ENCODE data around the gene MAGI1. TPM values are rescaled to one million over a fixed set of nuclear protein-coding genes. Genes with fewer than 3 reads are reported as not detected.

The MAGI1 gene
- total RNA-seq, 1 experiment from 2014 or later = 38.6 TPM

- TF ChIP-seq POLR2A (IDR thresholded peaks at IDR 0.05; ENCODE audit: borderline replicate concordance, extremely low read depth, insufficient read depth, insufficient read length) (no peak), SP1 (IDR thresholded peaks at IDR 0.05; ENCODE audit: low read depth) (no peak), SIN3A (IDR thresholded peaks at IDR 0.05; ENCODE audit: low read depth) (no peak), CBX3 (IDR thresholded peaks at IDR 0.05; ENCODE audit: low read depth) (no peak), YY1 (IDR thresholded peaks at IDR 0.05; ENCODE audit: extremely low read depth, insufficient replicate concordance, low read depth, low read length) (no peak), JUND (IDR thresholded peaks at IDR 0.05) (no peak), SRF (IDR thresholded peaks at IDR 0.05; ENCODE audit: low read depth) (no peak), EGR1 (IDR thresholded peaks at IDR 0.05; ENCODE audit: low read depth) (no peak), EZH2 (IDR thresholded peaks at IDR 0.05) (no peak), CTCF (IDR thresholded peaks at IDR 0.05 in 2 of 3, conservative IDR thresholded peaks at IDR 0.05 in 1 of 3; ENCODE audit: borderline replicate concordance in 1 of 3, insufficient read depth in 1 of 3, low read depth in 2 of 3, low read length in 2 of 3) (no peak), REST (IDR thresholded peaks at IDR 0.05; ENCODE audit: low read depth) (no peak), CEBPB (IDR thresholded peaks at IDR 0.05; ENCODE audit: low read depth) (no peak), ZNF274 (IDR thresholded peaks at IDR 0.05; ENCODE audit: low read depth, low read length) (no peak), POLR2AphosphoS5 (IDR thresholded peaks at IDR 0.05; ENCODE audit: low read depth, low read length) (no peak)
- TF ChIP-seq, protein P1, sequence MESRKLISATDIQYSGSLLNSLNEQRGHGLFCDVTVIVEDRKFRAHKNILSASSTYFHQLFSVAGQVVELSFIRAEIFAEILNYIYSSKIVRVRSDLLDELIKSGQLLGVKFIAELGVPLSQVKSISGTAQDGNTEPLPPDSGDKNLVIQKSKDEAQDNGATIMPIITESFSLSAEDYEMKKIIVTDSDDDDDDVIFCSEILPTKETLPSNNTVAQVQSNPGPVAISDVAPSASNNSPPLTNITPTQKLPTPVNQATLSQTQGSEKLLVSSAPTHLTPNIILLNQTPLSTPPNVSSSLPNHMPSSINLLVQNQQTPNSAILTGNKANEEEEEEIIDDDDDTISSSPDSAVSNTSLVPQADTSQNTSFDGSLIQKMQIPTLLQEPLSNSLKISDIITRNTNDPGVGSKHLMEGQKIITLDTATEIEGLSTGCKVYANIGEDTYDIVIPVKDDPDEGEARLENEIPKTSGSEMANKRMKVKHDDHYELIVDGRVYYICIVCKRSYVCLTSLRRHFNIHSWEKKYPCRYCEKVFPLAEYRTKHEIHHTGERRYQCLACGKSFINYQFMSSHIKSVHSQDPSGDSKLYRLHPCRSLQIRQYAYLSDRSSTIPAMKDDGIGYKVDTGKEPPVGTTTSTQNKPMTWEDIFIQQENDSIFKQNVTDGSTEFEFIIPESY (IDR thresholded peaks at IDR 0.05; ENCODE audit: extremely low read depth, insufficient replicate concordance, low read length) = no peak
- RAD21 ChIA-PET (ENCODE audit: low non-redundant PET in 1 of 2, low total read pairs in 2 of 2, uncharacterized antibody in 2 of 2, unreplicated experiment in 2 of 2) = no interaction called here
- H3K27me3 ChIP-seq (ENCODE audit: insufficient read depth, low read length) = no peaks in the 10 kb centered on the region
- no peak for DNase-seq (ENCODE audit: low read depth, low spot score)
- no peak overlapping the region for H3K9ac ChIP-seq (ENCODE audit: low read length)
- CTCF ChIA-PET = no interaction called here
- H3K36me3 ChIP-seq (ENCODE audit: control insufficient read depth in 1 of 2, insufficient read depth in 2 of 2, low read length in 2 of 2) = 0 out of 4 replicates have a peak, but pooled peaks cover 0 to 2% of the 10 kb centered on the region in 2 experiments
- H3K9me2 ChIP-seq (ENCODE audit: insufficient read depth) = no peaks in the 10 kb centered on the region
- no peak for ATAC-seq
- POLR2A ChIA-PET = no interaction called here
- no peak overlapping the region for H2AFZ ChIP-seq (ENCODE audit: low read depth, low read length, poor library complexity, severe bottlenecking)
- no peaks in the 10 kb centered on the region for H3K4me1 ChIP-seq (ENCODE audit: control insufficient read depth in 1 of 2, insufficient read depth in 2 of 2, low read length in 2 of 2)
- intact Hi-C loops (cut with micrococcal nuclease) = no loop called here
- no peaks in the 10 kb centered on the region; the same call in 1 of the 2 replicates for H4K20me1 ChIP-seq (ENCODE audit: insufficient read depth)
- BruUV-seq (replicated peaks) = no TSS peak
- no peaks in the 10 kb centered on the region for H3K9me3 ChIP-seq (ENCODE audit: control insufficient read depth in 1 of 2, insufficient read depth in 1 of 2, low read depth in 1 of 2, low read length in 2 of 2)
- no peak overlapping the region for H3K4me2 ChIP-seq (ENCODE audit: low read length)
- no peak overlapping the region for H3K4me3 ChIP-seq (replicated peaks in 1 of 2; ENCODE audit: low read depth in 1 of 2, low read length in 2 of 2)
- no peak overlapping the region for H3K27ac ChIP-seq (ENCODE audit: low read depth, low read length)
- H3K79me2 ChIP-seq (ENCODE audit: insufficient read depth, low read length) = no peaks in the 10 kb centered on the region
Measured at GRCh38 chr3:65443739-65444446, 594.8 kb downstream of the MAGI1 start.
